GM19193 (cell line): ENCODE results near the gene LRRC23.

Source experiments
- POLR2A ChIP-seq: IDR thresholded peaks from 4 replicates; pipeline ENCODE4 v1.6.1; 2011; ENCODE audit not compliant: insufficient read depth, insufficient read length; ENCODE audit errors: extremely low read depth

LRRC23 gene

GRCh38 chr12:6917491-6918231 is 13.0 kb downstream of the LRRC23 start:
- TF ChIP-seq POLR2A, result no peak

GRCh38 chr12:6919588-6919987 is 15.0 kb downstream of the LRRC23 start:
- TF ChIP-seq POLR2A, result no peak

GRCh38 chr12:6921539-6921938 is 16.9 kb downstream of the LRRC23 start:
- no peak for TF ChIP-seq POLR2A

GRCh38 chr12:6921996-6922946 is 17.6 kb downstream of the LRRC23 start:
- TF ChIP-seq POLR2A, result peak; percentile 10

GRCh38 chr12:6923003-6923732 is 18.5 kb downstream of the LRRC23 start:
- peak; percentile 31 for TF ChIP-seq POLR2A

- no peak for TF ChIP-seq POLR2A
Observed at GRCh38 chr12:6923851-6924250, 19.2 kb downstream of the LRRC23 start.

- TF ChIP-seq POLR2A, result no peak
Observed at GRCh38 chr12:6925239-6925539, 20.6 kb downstream of the LRRC23 start.

- TF ChIP-seq POLR2A, result no peak
Observed at GRCh38 chr12:6925540-6926279, 21.1 kb downstream of the LRRC23 start.

- peak; percentile 48 for TF ChIP-seq POLR2A
Observed at GRCh38 chr12:6927379-6928021, 22.9 kb downstream of the LRRC23 start, which contains the start of gene ATN1. ATN1 (plus strand) TSS chr12:6927959; CDS start chr12:6934002, 6,043 bp downstream.

GRCh38 chr12:6928022-6928702 is 23.5 kb downstream of the LRRC23 start:
- no peak for TF ChIP-seq POLR2A

- no peak for TF ChIP-seq POLR2A
Observed at GRCh38 chr12:6928703-6929407, 24.2 kb downstream of the LRRC23 start.

- TF ChIP-seq POLR2A, result no peak
Observed at GRCh38 chr12:6929466-6930452, 25.1 kb downstream of the LRRC23 start.

GRCh38 chr12:6932766-6933165 is 28.1 kb downstream of the LRRC23 start:
- no peak for TF ChIP-seq POLR2A
